GM21360 (cell line): Measurements from ENCODE around the gene STXBP5.
"Not testable (repeated sequence)": the region's sequence is repeated elsewhere in the genome, so short reads cannot be mapped to it uniquely, and the experiment has no call there.

Experiments
- ATAC-seq: cut with Tn5 transposase; IDR thresholded peaks from one replicate; pipeline ENCODE4 v1.9.1; 2021; ENCODE audit warnings: mild to moderate bottlenecking, moderate library complexity; ENCODE audit not compliant: unreplicated experiment

STXBP5 gene

DNA sequence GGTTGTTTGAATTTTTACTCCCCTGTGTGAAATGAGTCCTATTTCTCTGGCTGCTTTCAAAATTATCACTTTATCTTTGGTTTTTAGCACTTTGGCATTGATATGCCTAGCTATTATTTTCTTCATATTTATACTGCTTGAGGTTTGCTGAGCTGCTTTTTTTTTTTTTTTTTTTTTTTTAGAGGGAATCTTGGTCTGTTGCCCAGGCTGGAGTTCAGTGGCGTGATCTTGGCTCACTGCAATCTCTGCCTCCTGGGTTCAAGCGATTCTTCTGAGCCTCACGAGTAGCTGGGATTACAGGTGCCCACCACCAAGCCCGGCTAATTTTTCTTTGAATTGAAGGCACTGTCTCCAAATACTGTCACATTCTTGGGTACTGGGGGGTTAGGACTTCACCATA, 40.6 kb downstream of the STXBP5 start:
- no peak for ATAC-seq

DNA sequence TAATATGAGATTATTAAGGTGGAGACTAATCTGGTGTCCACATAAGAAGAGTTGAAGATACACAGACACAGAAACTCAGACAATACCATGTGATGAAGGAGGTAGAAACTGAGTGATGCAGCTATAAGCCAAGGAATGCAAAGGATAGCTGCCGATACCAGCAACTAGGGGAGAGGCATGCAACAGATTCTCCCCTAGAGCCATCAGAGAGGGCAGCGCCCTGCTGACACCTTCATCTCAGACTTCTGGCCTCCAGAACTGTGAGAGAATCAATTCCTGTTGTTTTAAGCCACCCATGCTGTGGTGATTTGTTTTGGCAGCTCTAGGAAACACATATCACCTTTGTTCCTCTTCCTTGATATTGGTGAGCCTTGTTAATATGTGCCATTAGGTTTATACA, 41.5 kb downstream of the STXBP5 start:
- no peak for ATAC-seq

DNA sequence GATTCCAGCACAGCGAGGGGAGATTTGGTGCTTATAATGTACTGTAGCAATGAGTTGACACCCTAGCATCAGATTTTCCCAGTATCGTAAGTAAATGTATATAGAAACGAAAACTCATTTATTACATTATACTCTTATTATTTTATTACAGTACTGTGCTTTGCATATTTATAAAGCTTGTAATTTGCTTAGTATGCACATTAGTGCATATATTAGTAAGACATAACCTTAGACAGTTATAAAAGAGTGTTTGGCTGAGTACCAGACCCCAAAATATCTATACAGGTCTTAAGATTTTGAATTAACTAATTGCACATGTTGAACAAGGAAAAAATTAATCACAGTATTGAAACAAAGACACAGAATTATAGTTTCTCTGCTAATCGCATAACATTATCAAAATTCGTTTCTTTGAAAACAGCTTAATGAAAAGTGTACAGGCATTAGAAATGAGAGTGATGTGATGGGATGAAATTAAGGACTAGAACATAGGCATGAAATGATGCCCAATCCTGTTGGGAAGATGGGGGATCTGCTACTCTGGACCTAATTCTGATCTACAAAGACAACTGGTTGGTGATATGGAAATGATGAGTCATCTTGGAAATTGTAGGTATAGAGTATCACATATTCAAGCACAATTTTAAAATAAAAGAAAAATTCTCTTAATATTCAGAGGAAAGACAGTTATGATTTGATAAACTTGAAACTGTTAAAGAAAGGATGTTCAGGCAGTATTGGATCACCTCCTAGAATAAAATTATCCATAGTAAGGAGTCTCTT, 42.8 kb downstream of the STXBP5 start:
- ATAC-seq: no peak

DNA sequence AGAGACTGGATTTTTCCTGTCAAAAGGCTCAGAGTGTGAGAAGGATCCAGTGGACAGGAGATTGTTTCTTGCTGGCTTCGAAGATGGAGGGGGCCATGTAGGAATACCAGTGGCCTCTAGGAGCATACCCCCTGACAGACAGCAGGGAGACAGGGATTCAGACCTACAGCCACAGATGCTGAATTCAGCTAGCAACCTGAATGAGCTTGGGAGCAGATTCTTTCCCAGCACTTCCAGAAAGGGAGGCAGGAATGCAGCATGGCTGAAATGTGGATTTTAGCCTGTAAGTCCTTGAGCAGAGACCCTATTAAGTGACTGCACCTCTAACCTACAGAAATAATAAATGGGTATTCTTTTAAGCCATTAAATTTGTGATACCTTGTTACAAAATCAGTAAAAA, 44.6 kb downstream of the STXBP5 start:
- ATAC-seq: no peak

DNA sequence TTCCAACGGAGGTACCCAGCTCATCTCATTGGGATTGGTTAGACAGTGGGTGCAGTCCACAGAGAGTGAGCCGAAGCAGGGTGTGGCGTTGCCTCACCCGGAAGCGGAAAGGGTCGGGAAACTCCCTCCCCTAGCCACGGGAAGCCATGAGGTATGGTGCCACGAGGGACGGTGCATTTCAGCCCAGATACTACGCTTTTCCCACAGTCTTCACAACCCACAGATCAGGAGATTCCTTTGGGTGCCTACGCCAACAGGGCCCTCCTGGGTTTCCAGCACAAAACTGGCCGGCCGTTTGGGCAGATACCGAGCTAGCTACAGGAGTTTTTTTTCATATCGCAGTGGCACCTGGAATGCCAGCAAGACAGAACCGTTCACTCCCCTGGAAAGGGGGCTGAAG, 46.9 kb downstream of the STXBP5 start:
- no peak for ATAC-seq

DNA sequence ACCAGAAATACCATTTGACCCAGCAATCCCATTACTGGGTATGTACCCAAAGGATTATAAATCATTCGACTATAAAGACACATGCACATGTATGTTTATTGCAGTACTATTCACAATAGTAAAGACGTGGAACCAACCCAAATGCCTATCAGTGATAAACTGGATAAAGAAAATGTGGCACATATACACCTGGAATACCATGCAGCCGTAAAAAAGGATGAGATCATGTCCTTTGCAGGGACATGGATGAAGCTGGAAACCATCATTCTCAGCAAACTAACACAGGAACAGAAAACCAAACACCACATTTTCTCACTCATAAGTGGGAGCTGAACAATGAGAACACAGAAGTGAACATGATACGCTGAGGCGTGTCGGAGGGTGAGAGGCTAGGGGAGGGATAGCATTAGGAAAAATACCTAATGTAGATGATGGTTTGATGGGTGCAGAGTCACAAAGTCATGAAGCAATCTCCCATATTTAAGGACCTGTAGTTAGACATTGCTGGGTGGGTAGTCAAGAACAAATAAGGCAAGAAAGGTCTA, 50.8 kb downstream of the STXBP5 start:
- ATAC-seq: not testable (repeated sequence)

DNA sequence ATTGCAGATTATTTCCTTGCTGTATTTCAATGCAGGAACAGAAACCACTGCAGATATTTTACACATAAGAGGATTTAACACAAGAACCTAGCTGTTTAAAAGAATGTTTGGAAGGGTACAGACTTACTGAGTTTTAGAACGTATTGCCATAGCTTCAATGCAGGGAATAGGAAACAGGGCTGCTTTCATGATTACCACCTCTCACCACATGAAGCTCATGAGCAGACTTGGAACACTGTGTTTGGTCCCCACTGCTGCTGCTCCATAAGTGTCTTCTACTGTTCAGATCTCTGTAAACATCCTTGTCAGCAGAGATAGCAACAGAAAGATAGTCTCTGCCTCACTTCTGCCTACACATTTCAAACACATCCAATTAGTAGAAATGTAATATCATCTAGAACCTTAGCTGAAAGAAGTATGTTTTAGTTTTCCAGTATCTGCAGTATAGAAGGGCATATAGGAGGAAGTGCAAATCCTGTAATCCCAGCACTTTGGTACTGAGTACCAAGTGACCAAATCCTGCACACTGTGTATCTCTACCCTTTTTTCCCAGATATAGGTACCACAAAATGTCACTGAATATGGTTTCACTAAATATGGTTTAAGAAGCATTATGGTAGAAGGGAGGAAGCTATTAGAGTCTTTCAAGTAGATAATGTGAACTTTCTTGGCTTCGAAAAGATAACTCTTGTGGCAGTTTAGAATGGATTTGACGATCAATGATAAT, 51.9 kb downstream of the STXBP5 start:
- ATAC-seq: no peak

DNA sequence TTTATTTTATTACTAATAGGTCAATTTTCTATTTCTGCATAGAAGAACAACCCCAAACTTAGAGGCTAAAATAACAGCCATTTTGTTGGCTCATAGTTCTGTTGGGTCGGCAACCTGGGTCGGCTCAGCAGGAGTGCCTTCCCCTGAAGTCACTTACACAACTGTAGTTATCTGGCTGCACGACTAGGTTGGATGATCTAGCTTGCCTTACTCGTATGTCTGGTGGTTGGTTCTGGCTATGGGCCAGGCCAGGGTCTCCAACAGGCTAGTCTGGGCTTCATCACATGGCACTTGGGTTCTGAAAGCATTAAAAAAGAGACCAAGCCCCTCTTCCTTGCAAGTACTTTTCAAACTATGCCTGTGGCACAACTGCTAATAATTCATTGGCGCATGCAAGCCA, 53.5 kb downstream of the STXBP5 start:
- ATAC-seq: no peak

DNA sequence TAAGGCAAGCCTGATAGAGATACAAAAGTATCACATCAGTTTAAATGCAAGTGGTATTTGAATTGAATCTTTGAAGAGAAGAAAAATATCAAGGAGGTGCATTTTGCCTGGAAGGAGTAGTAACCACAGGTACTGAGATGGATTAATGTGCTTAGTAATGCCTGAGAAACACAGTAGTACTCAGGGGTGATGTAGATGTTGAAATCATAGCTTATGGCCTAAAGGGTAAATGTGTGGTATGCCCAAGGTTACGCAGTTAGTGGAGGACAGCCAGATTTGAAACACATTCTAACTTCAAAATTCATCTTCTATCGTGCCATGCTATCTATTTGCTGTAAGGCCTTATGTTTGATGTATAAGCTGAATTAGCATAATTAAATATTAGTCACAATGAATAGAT, 55.9 kb downstream of the STXBP5 start:
- no peak for ATAC-seq

DNA sequence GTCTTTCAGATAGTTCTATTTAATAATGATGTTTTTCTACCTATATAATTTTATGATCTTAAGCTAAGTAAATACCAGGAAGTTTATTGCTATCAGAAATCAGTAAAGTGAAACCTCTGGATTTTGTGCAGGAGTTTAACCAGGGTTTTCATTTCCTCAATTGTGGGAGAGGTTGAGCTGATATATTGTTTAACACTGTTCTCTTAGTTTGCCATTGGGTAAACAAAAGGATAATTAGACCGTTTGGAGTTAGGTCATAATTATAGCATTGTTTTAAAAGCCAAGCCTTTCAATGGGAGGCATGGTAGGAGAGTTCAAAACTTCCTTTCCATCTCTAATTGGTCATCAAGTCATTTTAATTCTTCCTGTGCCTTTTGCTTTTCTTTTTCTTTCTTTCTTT, 58.7 kb downstream of the STXBP5 start:
- no peak for ATAC-seq

DNA sequence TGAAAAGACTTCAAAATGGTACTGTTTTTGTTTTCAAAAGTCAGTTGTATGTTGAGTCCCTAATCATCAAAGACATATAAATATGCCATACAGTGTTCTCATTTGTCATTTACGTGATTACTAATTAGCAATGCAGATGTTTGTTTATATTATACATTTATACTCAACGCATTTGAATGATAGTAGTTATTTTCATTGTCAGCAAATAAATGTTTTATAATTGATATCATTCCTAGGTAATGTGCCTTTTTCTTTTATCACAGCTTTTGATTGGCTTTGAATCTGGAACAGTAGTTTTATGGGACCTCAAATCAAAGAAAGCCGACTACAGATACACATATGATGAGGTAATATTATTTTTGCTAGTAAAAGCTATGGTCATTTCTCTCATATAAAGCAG, 62.6 kb downstream of the STXBP5 start:
- ATAC-seq: no peak

DNA sequence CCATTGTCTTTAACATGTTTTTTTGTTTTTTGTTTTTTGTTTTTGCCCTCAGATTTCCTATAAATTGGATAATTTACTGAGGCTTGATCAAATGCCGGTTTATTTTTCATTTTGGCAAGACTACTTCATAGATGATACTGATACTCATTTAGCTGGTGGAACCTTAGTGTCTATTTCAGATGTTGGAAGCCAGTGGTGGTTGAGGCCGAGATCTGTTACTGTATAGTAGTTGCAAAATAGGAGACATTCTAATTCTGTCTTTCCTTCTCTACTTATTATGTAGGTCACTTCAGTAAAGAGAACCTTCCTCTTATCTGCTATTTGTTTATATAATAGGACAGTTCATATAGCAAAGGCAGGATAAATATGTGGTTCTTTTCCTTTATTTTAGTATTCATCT, 63.4 kb downstream of the STXBP5 start:
- ATAC-seq: no peak

DNA sequence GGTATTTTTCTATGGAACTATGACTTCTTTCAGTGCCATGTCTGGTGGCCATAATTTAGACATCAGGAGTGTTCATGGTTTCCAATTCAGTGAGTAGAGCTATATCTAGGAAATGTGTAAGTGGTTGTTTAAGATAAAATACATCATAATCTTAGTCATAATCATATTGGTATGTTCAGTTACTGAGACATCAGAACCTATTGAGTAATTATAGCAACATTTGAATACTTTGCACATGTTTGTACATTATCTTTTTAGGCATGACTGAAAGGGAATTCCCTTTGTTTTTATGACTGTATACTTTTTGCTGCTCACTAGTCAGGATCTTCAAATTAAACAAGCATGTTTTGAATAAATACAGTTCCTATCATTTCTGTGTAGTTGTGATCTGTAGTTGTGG, 64.0 kb downstream of the STXBP5 start:
- no peak for ATAC-seq

DNA sequence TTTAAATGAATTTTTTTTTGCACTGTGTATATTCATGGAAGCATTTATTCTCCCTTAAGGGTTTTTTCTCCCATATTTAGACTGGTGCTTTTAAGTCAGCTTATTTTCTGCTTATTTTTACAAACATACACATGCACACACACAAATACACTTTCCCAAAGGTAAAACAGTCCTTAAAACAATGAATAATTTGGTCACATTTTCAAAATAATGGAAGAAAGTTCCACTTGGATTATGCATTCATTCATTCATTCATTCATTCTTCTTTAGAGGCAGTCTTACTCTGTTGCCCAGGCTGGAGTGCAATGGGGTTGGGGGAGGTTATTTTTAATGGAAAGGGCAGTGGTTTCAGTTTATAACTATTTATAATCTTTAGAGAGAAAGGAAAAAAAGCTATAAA, 69.8 kb downstream of the STXBP5 start:
- no peak for ATAC-seq

DNA sequence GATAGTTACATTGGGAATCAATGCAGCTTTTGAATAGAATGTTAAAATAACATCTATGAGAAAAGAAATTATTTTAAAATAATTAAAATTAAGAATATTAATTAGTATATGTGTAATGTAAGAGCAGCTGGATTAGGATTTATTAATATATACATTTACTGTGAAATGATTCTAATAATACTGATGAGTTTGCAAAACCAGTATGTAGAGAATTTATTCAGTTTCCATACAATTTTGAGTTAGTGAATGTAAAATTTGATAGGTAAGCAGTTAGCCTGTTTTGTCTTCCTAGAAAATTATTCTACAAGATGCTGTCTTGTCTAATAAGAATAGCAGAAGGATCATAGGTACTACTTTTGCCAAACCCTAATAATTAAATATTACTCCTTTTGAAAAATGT, 70.6 kb downstream of the STXBP5 start:
- ATAC-seq: no peak

DNA sequence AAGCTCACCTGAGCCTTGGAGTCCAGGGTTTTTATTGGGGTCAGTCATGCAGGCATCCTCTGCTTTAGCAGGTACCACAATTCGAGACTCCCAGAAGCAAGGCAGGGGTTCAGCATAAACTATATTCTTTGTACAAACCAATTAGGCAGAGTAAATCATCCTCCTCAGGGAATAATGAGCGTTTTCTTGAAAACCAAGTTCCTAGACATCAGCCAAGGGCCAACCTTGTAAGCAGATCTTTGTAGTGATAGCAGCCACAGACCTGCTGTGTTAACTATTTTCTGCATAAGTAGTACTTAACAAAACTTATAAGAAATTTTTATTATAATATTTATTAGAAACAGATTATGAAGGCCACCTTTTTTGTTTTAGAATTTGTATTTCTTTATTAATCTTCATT, 74.7 kb downstream of the STXBP5 start:
- no peak for ATAC-seq

DNA sequence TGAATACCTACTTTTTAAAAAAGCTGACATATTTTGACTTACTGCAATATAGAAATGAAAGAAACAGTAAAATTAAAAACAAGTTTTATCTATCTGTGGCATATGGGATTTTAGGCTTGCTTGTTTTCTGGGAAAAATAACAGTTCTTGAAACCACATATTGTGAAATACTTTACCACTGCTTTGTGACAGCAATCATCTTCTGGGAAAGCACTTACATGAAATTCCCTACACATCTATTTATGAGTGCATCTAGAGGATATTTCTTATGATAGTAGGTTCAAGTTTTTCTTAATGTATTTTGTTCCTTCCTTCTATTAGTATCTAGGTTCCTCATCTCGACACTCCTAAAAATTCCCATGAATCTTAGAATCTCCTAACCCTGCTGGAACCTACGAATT, 75.2 kb downstream of the STXBP5 start:
- ATAC-seq: no peak

DNA sequence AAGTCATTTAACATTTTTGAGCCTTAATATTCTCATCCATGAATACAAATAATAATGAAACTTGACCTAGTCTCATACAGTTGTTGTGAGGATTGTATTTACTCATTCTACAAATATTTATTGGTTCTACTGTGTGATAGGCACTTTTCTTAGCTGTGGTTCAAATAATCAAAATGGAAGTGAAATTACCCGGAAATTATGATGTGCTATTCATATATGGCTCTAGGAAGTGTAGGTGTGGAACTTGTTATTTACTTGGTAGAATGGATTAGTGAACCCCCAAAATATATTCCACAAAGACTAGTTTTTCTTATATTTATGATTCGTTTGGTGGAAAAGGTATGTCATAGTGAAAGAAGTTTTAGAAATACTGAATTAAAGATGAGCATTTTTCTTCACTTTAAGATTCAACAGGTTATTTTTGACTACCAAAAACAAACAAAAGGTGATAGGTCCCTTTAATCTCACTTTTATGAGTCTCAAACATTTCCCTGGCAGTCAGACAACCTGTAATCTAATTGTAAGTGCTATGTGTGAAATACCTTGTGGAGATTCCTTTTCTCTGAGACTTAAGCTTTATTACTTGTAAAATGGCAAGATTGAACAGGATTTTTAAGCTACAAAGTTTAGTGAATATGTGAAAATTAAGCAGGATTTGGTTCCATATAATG, 77.8 kb downstream of the STXBP5 start:
- ATAC-seq: no peak

DNA sequence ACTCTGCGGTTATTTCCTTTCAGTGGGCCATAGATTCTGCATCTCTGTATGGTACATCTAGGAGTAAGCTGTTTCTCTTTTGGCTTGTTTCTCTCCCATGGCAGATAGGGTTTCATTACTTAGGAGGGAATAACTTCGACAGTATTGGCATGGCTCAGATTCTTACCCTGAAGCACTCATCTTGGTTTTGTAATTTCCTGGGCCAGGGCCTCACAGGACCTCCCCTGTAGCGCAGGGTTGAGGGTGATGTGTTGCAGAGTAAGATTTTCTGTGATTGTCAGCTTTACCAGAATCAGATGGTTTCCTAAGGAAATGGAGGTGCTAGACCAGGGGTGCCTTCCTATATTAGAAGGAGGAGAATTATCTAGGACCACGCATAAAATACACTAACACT, 78.3 kb downstream of the STXBP5 start:
- no peak for ATAC-seq

DNA sequence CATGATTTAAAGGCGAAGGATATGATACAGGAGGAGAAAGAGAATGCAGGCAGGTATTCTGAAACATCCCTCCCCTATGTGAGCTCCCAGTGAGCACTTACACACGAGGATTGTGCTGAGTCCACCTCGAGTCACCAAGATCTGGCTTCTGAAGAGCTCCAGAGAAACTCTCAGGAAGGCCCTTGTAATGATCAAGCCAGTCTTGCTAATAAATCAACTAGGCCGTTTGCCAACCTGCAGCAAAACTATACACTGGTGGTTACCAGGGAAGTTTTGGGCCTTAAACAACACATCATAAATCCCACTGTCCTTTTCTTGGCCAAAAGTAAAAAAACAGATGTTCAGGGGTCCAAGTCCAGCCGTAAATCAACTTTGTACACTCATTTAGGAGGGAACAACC, 79.2 kb downstream of the STXBP5 start:
- no peak for ATAC-seq

DNA sequence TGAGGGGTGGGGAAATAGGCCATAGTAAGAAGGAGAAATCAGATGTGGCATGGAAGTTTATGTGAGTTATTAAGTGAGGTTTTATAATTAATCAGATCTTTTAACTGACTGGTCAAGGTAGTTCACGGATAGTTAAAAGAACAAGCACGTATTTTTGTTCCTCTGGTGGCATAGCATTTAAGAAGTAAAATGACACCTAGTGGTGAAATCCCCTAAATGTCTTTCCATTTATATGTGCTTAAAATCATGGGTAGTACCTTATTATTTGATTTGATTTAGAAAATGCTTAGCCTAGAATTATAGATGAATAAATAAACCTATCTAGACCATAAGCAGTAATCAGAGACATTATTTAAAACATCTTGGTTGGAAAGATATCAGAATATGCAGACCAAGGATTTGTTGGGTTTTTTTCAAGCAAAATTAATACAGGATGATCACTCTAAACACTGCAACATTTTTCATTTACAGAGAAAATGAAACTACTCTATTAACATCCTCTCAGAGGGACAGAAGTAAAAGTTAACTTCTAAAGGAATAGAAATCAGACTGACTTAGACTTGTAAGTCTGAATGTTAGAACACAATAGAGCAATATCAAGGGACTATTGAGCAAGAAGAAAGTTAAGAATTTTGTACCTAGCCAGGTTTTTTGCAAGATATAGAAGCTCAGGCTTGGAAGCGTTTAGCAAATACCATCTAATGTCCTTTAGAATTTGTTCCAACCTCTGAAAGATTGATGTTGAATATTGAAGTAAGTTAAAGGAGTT, 81.1 kb downstream of the STXBP5 start:
- ATAC-seq: peak; percentile 68
